LNCAP (cell line): ENCODE data around the gene PTPRE.

Source experiments
- TF ChIP-seq, protein P1 (sequence below): fragments of 450-650 bp; IDR thresholded peaks from 2 replicates; pipeline ENCODE4 v1.5.1; 2017; ENCODE audit warnings: mild to moderate bottlenecking

PTPRE gene

DNA sequence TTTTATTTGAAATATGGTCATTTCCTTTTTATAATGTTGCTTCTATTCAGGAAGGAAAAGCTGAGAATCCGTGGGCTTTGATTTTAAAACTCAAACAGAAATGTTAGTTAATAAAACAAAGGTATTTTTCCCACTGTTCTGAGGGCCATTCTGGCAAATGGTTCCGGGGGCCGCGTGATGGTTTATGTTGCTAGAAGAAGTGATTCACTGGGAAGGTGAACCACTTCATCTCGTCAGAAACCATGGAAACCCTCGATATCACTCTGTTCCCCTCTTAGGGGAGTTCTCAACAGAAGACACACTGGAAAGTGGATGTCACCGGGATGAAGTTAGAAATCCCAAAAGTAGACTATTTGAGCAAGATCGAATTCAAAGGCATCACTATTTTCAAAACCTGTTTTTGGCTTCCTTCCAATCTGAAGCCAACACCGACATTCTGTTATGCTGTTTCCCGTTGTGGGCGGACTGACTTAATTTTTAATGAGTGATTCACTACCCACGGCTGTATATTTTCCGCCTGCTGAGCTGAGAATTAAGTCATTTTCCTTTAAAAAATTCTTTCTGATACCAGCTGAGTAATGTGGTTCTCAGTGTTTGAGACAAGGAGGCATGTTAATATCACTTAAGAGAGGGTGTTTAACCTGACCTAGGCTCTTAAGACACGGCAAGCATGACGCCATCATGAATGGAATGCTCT lies 84.1 kb downstream of the PTPRE start:
- TF ChIP-seq, protein P1, sequence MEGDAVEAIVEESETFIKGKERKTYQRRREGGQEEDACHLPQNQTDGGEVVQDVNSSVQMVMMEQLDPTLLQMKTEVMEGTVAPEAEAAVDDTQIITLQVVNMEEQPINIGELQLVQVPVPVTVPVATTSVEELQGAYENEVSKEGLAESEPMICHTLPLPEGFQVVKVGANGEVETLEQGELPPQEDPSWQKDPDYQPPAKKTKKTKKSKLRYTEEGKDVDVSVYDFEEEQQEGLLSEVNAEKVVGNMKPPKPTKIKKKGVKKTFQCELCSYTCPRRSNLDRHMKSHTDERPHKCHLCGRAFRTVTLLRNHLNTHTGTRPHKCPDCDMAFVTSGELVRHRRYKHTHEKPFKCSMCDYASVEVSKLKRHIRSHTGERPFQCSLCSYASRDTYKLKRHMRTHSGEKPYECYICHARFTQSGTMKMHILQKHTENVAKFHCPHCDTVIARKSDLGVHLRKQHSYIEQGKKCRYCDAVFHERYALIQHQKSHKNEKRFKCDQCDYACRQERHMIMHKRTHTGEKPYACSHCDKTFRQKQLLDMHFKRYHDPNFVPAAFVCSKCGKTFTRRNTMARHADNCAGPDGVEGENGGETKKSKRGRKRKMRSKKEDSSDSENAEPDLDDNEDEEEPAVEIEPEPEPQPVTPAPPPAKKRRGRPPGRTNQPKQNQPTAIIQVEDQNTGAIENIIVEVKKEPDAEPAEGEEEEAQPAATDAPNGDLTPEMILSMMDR = no peak

DNA sequence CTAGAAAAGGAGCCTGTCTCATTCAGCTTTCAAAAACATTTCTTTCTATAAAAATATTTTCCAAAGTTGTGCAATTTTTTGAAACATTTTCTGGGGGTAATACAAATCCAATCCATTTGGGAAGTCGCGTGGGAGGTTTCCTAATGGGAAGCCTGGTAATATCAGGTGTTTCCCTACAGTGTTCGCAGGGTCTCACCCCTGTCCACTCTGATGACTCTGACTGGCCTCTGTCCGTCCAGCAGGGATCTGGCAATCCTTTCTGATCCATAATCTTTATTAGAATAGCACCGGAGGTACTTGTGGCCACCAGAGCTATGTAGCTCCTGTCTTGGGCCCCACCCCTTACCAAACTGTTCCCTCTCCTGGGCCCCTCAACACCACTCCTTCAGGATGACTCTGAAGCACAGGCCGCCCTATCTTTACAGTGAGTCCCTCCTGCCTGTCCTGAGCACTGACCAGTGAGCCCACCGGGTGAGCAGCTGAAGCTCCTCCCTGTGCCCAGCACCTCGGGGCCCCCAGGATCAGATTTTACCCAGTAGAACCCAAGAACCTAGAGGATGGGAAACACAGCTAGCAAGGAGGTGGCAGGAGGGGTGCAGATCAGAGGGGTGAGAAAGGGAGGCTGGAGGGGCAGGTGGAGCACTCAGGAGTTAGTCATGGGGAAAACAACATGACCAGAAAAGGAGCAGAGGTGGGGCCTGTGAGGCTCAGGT lies 84.8 kb downstream of the PTPRE start:
- TF ChIP-seq, protein P1 = no peak

DNA sequence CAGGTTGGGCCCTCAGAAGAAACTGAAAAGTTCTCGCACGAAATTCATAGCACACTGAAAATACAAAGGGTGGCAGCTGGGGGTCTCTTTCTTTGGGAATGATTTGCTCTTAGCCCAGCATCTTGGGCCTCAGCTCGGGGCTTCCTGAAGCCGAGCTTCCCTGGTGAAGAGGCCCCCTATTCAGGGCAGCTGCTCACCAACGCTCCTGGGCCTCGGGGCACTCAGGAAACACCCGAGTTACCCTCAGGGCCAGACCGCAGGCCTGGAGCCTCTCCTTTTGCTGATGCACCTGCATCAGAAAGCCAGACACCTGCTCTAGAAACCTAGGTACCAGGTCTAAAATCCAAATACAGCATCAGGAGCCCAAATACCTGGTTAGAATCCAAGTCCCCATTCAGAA lies 85.5 kb downstream of the PTPRE start:
- TF ChIP-seq, protein P1 = no peak

DNA sequence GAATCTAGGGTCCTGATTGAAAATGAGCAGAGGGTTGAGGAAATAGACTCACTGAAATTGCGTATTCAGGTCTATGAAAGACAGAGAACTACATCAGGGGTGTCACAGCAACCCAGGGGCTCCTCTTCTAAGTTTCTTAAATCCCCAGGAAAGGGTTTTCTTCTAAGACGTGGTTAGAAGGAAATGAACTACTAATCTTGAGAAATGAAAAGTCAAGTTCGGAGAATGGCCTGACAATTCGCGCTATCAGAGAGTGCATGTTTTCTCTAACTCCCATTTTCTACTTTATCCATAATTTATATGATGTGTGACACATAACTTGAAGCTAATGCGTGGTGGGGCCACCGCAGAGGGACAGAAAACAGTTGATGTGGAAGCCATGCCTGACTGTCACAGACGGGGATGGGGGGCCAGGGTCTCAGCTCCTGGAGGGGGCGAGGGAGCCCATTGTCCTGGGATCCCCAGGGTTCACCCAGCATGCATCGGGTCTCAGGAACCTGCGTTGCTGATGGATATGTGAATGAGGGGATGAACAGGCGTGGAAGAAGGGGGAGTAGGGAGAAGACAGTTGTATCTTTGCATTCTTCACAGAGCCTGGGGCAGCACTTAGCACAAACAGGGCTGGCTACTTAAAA lies 86.3 kb downstream of the PTPRE start:
- TF ChIP-seq, protein P1 = no peak

DNA sequence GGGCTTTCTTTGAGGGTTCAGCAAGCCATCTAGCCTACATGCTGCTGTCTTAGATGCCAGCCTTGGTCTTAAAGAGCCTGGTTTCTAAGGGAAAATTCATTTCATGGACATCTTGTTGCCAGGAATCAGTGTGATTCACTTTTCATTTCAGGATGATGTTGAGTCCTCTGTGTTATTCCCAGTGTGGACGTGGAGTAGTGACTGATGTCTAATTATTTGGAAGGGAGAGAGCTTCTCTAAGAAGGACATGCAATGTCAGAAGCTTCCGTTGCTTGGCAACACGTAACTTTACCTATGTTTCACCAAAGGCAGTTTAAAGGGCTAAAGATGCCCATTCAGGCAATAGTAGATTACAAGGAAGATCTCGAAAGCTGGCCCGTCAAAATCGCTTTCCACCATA lies 89.0 kb downstream of the PTPRE start:
- TF ChIP-seq, protein P1 = no peak

DNA sequence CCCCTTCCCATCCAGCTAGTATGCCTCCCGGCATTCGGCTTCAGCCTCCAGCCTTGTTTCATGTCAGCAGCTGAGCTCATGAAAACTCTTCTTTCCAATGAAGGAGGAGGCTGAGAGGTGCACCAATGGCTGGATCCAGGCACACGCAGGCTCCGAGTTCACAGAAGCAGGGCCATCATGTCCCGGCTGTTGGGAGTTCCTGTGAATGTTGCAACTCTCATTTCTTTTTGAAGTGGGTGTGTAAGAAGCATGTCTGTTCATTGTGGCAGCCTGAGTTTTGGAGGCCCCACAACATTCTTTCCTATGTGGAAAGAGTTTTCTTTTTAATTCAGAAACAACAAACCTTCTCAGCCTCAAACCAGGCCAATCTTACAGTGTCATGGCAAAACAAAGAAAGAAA lies 89.7 kb downstream of the PTPRE start:
- TF ChIP-seq, protein P1 = no peak

DNA sequence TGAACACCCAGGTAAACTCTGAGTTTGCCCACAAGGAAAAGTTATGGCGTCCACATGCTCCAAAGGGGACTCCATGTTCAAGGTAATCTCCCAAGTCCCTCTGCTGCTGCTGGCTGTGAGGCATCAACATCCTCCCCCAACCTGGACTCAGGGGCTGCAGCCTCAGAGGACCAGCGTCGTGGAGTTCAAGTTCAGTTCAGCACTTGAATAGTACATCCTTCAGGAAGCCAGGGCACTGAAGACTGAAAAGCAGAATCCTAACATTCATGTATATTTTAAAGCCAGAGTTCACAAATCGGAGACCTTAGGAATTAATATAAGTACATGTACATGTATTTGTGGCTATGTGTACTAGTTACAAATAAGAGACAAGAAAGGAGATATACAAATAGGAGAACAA lies 90.4 kb downstream of the PTPRE start:
- TF ChIP-seq, protein P1 = no peak
